ENCODE measurements around the gene RNF223. TPM values are rescaled to one million over a fixed set of nuclear protein-coding genes. Genes with fewer than 3 reads are reported as not detected.

The RNF223 gene
- total and polyA plus RNA-seq, 2 of the 13 experiments (the other 11 are each of a cell fraction or from before 2014, with no cell fraction given), result 0.03 TPM; not detected in 1

DNA sequence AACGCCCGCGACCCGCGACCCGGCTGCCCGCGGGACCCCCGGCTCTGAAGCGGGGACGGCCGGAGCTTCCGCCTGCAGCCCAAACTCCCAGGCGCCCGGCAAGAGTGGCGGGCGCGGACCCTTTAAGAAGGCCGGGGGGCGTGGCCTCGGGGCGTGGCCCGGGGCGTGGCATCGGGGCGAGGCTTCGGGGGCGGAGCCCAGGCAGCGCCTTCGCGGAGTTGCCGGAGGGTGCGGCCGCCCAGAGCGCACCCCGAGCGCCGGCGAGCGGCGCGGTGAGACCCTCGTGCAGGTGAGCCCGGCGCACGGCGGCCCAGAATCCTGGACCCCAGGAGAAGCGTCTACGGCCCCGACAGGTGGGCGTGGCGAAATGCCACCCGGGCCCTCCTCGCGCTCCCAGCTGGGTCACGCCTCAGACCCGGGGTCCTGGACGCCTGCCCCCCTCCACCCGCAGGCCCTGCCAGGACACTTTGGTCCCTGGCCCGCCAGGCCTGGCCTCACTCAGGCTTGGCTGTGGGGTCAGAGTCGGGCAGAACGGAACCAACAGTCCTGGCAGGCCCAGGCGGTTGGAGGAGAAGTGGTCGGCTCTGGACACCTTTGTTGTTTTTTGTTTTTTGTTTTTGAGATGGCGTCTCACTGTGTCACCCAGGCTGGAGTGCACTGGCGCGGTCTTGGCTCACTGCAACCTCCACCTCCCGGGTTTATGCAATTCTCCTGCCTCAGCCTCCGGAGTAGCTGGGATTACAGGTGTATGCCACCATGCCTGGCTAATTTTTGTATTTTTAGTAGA, 14.4 kb downstream of the RNF223 start (continued):
- TF ChIP-seq, protein P1, sequence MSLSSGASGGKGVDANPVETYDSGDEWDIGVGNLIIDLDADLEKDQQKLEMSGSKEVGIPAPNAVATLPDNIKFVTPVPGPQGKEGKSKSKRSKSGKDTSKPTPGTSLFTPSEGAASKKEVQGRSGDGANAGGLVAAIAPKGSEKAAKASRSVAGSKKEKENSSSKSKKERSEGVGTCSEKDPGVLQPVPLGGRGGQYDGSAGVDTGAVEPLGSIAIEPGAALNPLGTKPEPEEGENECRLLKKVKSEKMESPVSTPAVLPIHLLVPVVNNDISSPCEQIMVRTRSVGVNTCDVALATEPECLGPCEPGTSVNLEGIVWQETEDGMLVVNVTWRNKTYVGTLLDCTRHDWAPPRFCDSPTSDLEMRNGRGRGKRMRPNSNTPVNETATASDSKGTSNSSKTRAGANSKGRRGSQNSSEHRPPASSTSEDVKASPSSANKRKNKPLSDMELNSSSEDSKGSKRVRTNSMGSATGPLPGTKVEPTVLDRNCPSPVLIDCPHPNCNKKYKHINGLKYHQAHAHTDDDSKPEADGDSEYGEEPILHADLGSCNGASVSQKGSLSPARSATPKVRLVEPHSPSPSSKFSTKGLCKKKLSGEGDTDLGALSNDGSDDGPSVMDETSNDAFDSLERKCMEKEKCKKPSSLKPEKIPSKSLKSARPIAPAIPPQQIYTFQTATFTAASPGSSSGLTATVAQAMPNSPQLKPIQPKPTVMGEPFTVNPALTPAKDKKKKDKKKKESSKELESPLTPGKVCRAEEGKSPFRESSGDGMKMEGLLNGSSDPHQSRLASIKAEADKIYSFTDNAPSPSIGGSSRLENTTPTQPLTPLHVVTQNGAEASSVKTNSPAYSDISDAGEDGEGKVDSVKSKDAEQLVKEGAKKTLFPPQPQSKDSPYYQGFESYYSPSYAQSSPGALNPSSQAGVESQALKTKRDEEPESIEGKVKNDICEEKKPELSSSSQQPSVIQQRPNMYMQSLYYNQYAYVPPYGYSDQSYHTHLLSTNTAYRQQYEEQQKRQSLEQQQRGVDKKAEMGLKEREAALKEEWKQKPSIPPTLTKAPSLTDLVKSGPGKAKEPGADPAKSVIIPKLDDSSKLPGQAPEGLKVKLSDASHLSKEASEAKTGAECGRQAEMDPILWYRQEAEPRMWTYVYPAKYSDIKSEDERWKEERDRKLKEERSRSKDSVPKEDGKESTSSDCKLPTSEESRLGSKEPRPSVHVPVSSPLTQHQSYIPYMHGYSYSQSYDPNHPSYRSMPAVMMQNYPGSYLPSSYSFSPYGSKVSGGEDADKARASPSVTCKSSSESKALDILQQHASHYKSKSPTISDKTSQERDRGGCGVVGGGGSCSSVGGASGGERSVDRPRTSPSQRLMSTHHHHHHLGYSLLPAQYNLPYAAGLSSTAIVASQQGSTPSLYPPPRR (CRISPR knock-in tag; IDR thresholded peaks at IDR 0.05; ENCODE audit: borderline replicate concordance), result no peak
- TF ChIP-seq ZNF768 (CRISPR knock-in tag; IDR thresholded peaks at IDR 0.05) (peak; percentile 13; the same call in 1 of the 2 replicates), NONO (IDR thresholded peaks at IDR 0.05) (no peak), NONO (CRISPR knock-in tag; conservative IDR thresholded peaks at IDR 0.05) (no peak), ZFP41 (CRISPR knock-in tag; IDR thresholded peaks at IDR 0.05; ENCODE audit: borderline replicate concordance) (no peak), SIN3A (IDR thresholded peaks at IDR 0.05; ENCODE audit: borderline replicate concordance, low read depth, low read length) (0 out of 2 replicates have a peak, but pooled peaks have one; percentile 53), MAZ (IDR thresholded peaks at IDR 0.05; ENCODE audit: borderline replicate concordance, low read depth, low read length) (peak; percentile 49; the same call in 1 of the 2 replicates), MAZ (CRISPR knock-in tag; IDR thresholded peaks at IDR 0.05; ENCODE audit: low read depth) (no peak; the same call in 1 of the 2 replicates), RBFOX2 (IDR thresholded peaks at IDR 0.05; ENCODE audit: low read depth, low read length) (peak; percentile 89), NCOA1 (CRISPR knock-in tag; IDR thresholded peaks at IDR 0.05) (no peak), HOXA5 (CRISPR knock-in tag; IDR thresholded peaks at IDR 0.05) (no peak; the same call in 1 of the 2 replicates), ZNF296 (CRISPR knock-in tag; conservative IDR thresholded peaks at IDR 0.05) (no peak), TBX2 (CRISPR knock-in tag; IDR thresholded peaks at IDR 0.05; ENCODE audit: borderline replicate concordance) (0 out of 2 replicates have a peak, but pooled peaks have one; percentile 21), ZNF496 (CRISPR knock-in tag; IDR thresholded peaks at IDR 0.05; ENCODE audit: insufficient replicate concordance) (no peak)
- TF ChIP-seq, protein P2, sequence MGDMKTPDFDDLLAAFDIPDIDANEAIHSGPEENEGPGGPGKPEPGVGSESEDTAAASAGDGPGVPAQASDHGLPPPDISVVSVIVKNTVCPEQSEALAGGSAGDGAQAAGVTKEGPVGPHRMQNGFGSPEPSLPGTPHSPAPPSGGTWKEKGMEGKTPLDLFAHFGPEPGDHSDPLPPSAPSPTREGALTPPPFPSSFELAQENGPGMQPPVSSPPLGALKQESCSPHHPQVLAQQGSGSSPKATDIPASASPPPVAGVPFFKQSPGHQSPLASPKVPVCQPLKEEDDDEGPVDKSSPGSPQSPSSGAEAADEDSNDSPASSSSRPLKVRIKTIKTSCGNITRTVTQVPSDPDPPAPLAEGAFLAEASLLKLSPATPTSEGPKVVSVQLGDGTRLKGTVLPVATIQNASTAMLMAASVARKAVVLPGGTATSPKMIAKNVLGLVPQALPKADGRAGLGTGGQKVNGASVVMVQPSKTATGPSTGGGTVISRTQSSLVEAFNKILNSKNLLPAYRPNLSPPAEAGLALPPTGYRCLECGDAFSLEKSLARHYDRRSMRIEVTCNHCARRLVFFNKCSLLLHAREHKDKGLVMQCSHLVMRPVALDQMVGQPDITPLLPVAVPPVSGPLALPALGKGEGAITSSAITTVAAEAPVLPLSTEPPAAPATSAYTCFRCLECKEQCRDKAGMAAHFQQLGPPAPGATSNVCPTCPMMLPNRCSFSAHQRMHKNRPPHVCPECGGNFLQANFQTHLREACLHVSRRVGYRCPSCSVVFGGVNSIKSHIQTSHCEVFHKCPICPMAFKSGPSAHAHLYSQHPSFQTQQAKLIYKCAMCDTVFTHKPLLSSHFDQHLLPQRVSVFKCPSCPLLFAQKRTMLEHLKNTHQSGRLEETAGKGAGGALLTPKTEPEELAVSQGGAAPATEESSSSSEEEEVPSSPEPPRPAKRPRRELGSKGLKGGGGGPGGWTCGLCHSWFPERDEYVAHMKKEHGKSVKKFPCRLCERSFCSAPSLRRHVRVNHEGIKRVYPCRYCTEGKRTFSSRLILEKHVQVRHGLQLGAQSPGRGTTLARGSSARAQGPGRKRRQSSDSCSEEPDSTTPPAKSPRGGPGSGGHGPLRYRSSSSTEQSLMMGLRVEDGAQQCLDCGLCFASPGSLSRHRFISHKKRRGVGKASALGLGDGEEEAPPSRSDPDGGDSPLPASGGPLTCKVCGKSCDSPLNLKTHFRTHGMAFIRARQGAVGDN (CRISPR knock-in tag; IDR thresholded peaks at IDR 0.05), result peak; percentile 64
- TF ChIP-seq, protein P3, sequence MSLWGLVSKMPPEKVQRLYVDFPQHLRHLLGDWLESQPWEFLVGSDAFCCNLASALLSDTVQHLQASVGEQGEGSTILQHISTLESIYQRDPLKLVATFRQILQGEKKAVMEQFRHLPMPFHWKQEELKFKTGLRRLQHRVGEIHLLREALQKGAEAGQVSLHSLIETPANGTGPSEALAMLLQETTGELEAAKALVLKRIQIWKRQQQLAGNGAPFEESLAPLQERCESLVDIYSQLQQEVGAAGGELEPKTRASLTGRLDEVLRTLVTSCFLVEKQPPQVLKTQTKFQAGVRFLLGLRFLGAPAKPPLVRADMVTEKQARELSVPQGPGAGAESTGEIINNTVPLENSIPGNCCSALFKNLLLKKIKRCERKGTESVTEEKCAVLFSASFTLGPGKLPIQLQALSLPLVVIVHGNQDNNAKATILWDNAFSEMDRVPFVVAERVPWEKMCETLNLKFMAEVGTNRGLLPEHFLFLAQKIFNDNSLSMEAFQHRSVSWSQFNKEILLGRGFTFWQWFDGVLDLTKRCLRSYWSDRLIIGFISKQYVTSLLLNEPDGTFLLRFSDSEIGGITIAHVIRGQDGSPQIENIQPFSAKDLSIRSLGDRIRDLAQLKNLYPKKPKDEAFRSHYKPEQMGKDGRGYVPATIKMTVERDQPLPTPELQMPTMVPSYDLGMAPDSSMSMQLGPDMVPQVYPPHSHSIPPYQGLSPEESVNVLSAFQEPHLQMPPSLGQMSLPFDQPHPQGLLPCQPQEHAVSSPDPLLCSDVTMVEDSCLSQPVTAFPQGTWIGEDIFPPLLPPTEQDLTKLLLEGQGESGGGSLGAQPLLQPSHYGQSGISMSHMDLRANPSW (CRISPR knock-in tag; IDR thresholded peaks at IDR 0.05; ENCODE audit: borderline replicate concordance), result no peak

Data from HepG2 (cell line).